HepG2 (cell line): ENCODE measurements around the gene GSK3A. TPM values are rescaled to one million over a fixed set of nuclear protein-coding genes. Genes with fewer than 3 reads are reported as not detected.

Source experiments
- ZBTB33 ChIP-seq: sonication (generic); formaldehyde crosslinking; IDR thresholded peaks from 2 replicates; pipeline ENCODE4 v1.4.0; 2020; ENCODE audit warnings: missing genetic modification reagents
- ZNF335 ChIP-seq: sonication (generic); formaldehyde crosslinking; IDR thresholded peaks from 2 replicates; pipeline ENCODE4 v1.4.0; 2020; ENCODE audit warnings: missing genetic modification reagents
- ZNF746 ChIP-seq: sonication (generic); formaldehyde crosslinking; IDR thresholded peaks from 2 replicates; pipeline ENCODE4 v1.8.0; 2022; ENCODE audit warnings: mild to moderate bottlenecking, missing genetic modification reagents
- polyA plus RNA-seq, 8 experiments: library from polyadenylated mRNA; depleted of rRNA in 3 of 8; stranded (reverse) in 7 of 8; unstranded in 1 of 8; fragments of >200 nt; fragmentation: Illumina TruSeq in 4 of 8; extraction: Trizol in 4 of 8; gene quantifications; 2 replicates each; pipeline versions ENCODE4 v1.2.1 to v1.2.3, GENCODE V29; 2011 to 2016; ENCODE audit warnings: low read depth in 4 of 8, missing spikeins in 1 of 8, mixed read lengths in 1 of 8; ENCODE audit not compliant: insufficient read depth in 1 of 8
- total RNA-seq, 5 experiments: library from RNA; depleted of rRNA; stranded (reverse); fragments of >200 nt; fragmentation: Illumina TruSeq; extraction: Trizol; gene quantifications; 2 replicates each; pipeline ENCODE4 v1.2.3, GENCODE V29; 2016; ENCODE audit warnings: low read depth in 1 of 5
- TF ChIP-seq, protein P1 (sequence below), 2 experiments: sonication (generic) in 1 of 2; formaldehyde crosslinking in 1 of 2; IDR thresholded peaks; 2 replicates each; pipeline versions ENCODE4 v1.5.1 to v1.6.1; 2011 to 2020; ENCODE audit warnings: borderline replicate concordance in 1 of 2, low read depth in 1 of 2, low read length in 1 of 2, mild to moderate bottlenecking in 1 of 2, missing genetic modification reagents in 1 of 2, moderate library complexity in 1 of 2

The GSK3A gene
- total and polyA plus RNA-seq, 2 of the 13 experiments (the other 11 are each of a cell fraction or from before 2014, with no cell fraction given), result 16.9 to 52.5 TPM

- TF ChIP-seq ZBTB33 (CRISPR knock-in tag), result no peak
- no peak for TF ChIP-seq ZNF335
- TF ChIP-seq, protein P1, sequence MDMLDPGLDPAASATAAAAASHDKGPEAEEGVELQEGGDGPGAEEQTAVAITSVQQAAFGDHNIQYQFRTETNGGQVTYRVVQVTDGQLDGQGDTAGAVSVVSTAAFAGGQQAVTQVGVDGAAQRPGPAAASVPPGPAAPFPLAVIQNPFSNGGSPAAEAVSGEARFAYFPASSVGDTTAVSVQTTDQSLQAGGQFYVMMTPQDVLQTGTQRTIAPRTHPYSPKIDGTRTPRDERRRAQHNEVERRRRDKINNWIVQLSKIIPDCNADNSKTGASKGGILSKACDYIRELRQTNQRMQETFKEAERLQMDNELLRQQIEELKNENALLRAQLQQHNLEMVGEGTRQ (IDR thresholded peaks at IDR 0.05; ENCODE audit: low read depth, low read length), result no peak
- TF ChIP-seq, protein P1 (CRISPR knock-in tag; IDR thresholded peaks at IDR 0.05; ENCODE audit: borderline replicate concordance), result no peak
- TF ChIP-seq ZNF746, result no peak
Observed at GRCh38 chr19:42253245-42254088, 11.1 kb upstream of the GSK3A start (continued).
